ENCODE data around the gene COQ10A.

COQ10A gene

GRCh38 chr12:56229082-56229481, 37.7 kb upstream of the COQ10A start:
- TF ChIP-seq POLR2AphosphoS5 (IDR thresholded peaks at IDR 0.05; ENCODE audit: low read depth, low read length) (no peak), SIN3A (IDR thresholded peaks at IDR 0.05; ENCODE audit: borderline replicate concordance, insufficient read depth, low read length) (no peak), REST (IDR thresholded peaks at IDR 0.05; ENCODE audit: insufficient read depth in 1 of 2, low read depth in 2 of 2, low read length in 2 of 2) (no peak), FOXP2 (optimal IDR thresholded peaks at IDR 0.05; ENCODE audit: borderline replicate concordance, extremely low read depth, extremely low read length, insufficient read depth) (no peak), TAF1 (IDR thresholded peaks at IDR 0.05; ENCODE audit: borderline replicate concordance, insufficient read depth, low read length) (no peak)

- TF ChIP-seq POLR2AphosphoS5 (IDR thresholded peaks at IDR 0.05; ENCODE audit: low read depth, low read length) (no peak), FOXP2 (optimal IDR thresholded peaks at IDR 0.05; ENCODE audit: borderline replicate concordance, extremely low read depth, extremely low read length, insufficient read depth) (no peak), REST (IDR thresholded peaks at IDR 0.05; ENCODE audit: insufficient read depth in 1 of 2, low read depth in 2 of 2, low read length in 2 of 2) (no peak), SIN3A (IDR thresholded peaks at IDR 0.05; ENCODE audit: borderline replicate concordance, insufficient read depth, low read length) (no peak), TAF1 (IDR thresholded peaks at IDR 0.05; ENCODE audit: borderline replicate concordance, insufficient read depth, low read length) (no peak)
Observed at GRCh38 chr12:56229916-56230431, 36.8 kb upstream of the COQ10A start, which contains the start of gene SLC39A5. Gene SLC39A5 (plus strand): TSS chr12:56230051. CDS start chr12:56231275, 1,224 bp downstream.

- TF ChIP-seq FOXP2 (optimal IDR thresholded peaks at IDR 0.05; ENCODE audit: borderline replicate concordance, extremely low read depth, extremely low read length, insufficient read depth) (no peak), POLR2AphosphoS5 (IDR thresholded peaks at IDR 0.05; ENCODE audit: low read depth, low read length) (no peak), REST (IDR thresholded peaks at IDR 0.05; ENCODE audit: insufficient read depth in 1 of 2, low read depth in 2 of 2, low read length in 2 of 2) (no peak)
Observed at GRCh38 chr12:56230432-56231183, 36.1 kb upstream of the COQ10A start.

GRCh38 chr12:56231184-56231582, 35.6 kb upstream of the COQ10A start:
- no peak for TF ChIP-seq POLR2AphosphoS5 (IDR thresholded peaks at IDR 0.05; ENCODE audit: low read depth, low read length)
- TF ChIP-seq TAF1 (IDR thresholded peaks at IDR 0.05; ENCODE audit: borderline replicate concordance, insufficient read depth, low read length) = no peak
- no peak for TF ChIP-seq REST (IDR thresholded peaks at IDR 0.05; ENCODE audit: insufficient read depth in 1 of 2, low read depth in 2 of 2, low read length in 2 of 2)
- no peak for TF ChIP-seq FOXP2 (optimal IDR thresholded peaks at IDR 0.05; ENCODE audit: borderline replicate concordance, extremely low read depth, extremely low read length, insufficient read depth)
- no peak for TF ChIP-seq SIN3A (IDR thresholded peaks at IDR 0.05; ENCODE audit: borderline replicate concordance, insufficient read depth, low read length)

All from PFSK-1 (cell line).